Stomach (tissue), 4 donors: Measurements from ENCODE around the gene PSKH1.

Experiments
- POLR2A ChIP-seq, 4 donors: fragments of 450-650 bp; IDR thresholded peaks; one replicate each; pipeline ENCODE4 v1.6.1; 2016; ENCODE audit warnings: antibody characterized with exemption in 4 of 4, control low read depth in 2 of 4, mild to moderate bottlenecking in 1 of 4, moderate library complexity in 1 of 4
- TF ChIP-seq, protein P1 (sequence below), 7 experiments: fragments of 450-650 bp in 4 of 7; fragments of 200-600 bp in 3 of 7; sonication (generic) in 3 of 7; IDR thresholded peaks; one replicate each; pipeline ENCODE4 v1.5.1; 2016 to 2019; ENCODE audit warnings: antibody characterized with exemption in 7 of 7, control low read depth in 2 of 7, mild to moderate bottlenecking in 1 of 7

DNA sequence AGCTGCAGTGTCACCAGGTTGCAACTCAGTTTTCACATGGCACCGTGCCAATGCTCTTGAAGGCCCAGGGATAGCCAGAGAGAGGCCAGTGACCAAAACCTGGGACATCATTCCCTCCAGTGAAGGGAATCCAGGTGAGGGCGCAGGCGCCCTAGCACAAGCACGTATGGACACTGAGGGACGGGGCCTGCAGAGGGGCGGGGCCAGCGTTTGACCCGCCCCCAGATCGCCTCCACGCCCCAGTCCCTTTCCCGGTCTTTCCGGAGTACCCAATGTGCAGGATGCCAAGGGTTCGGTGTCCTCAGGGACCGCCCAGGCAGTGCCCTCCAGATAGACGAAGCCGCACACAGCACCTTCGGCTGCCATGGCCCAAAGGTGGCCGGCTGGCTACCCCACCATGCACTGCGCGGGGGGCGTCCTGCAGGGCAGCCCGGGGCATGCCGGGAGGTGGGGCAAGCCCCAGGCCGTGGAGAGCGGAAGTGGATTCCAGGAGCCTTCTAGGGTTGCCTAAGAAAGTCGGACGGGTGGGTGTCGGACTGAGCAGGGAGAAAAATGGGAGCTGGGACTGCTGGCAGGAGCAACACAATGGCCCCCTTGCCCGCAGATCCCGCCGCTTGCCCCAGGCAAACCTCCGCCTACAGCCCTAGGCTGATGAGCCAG, 70.7 kb downstream of the PSKH1 start:
- no peak for TF ChIP-seq POLR2A (IDR thresholded peaks at IDR 0.05)
- TF ChIP-seq, protein P1, sequence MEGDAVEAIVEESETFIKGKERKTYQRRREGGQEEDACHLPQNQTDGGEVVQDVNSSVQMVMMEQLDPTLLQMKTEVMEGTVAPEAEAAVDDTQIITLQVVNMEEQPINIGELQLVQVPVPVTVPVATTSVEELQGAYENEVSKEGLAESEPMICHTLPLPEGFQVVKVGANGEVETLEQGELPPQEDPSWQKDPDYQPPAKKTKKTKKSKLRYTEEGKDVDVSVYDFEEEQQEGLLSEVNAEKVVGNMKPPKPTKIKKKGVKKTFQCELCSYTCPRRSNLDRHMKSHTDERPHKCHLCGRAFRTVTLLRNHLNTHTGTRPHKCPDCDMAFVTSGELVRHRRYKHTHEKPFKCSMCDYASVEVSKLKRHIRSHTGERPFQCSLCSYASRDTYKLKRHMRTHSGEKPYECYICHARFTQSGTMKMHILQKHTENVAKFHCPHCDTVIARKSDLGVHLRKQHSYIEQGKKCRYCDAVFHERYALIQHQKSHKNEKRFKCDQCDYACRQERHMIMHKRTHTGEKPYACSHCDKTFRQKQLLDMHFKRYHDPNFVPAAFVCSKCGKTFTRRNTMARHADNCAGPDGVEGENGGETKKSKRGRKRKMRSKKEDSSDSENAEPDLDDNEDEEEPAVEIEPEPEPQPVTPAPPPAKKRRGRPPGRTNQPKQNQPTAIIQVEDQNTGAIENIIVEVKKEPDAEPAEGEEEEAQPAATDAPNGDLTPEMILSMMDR (IDR thresholded peaks at IDR 0.05), result no peak
